Ramos (cell line): Measurements from ENCODE around the gene SMG5.
"Not testable (repeated sequence)": the region's sequence is repeated elsewhere in the genome, so short reads cannot be mapped to it uniquely, and the experiment has no call there.

Source experiments
- in situ Hi-C: fragments of 300-500 bp; cut with MboI; formaldehyde crosslinking; loops from one replicate; pipeline ENCODE4 v1.14.3; 2022; ENCODE audit warnings: low sequenced_read_pairs; ENCODE audit not compliant: unreplicated experiment

SMG5 gene

GRCh38 chr1:156217871-156218270 lies 64.8 kb downstream of the SMG5 start:
- in situ Hi-C loops: no loop called here

DNA sequence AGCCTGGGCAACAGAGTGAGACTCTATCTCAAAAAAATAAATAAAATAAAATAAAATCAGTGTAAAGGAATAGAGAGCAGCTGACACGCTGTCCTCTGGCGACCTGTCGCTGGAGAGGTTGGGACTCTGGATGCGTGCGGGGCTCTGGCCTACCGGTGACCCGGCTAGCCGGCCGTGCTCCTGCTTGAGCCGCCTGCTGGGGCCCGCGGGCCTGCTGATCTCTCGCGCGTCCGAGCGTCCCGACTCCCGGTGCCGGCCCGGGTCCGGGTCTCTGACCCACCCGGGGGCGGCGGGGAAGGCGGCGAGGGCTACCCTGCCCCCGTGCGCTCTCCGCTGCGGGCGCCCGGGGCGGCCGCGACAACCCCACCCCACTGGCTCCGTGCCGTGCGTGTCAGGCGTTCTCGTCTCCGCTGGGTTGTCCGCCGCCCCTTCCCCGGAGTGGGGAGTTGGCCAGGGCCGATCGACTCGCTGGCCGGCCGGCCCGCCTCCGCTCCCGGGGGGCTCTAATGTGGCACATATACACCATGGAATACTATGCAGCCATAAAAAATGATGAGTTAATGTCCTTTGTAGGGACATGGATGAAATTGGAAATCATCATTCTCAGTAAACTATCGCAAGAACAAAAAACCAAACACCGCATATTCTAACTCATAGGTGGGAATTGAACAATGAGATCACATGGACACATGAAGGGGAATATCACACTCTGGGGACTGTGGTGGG lies 66.1 kb downstream of the SMG5 start:
- in situ Hi-C loops: not testable (repeated sequence)

GRCh38 chr1:156214024-156214748 lies 68.4 kb downstream of the SMG5 start:
- in situ Hi-C loops: no loop called here

DNA sequence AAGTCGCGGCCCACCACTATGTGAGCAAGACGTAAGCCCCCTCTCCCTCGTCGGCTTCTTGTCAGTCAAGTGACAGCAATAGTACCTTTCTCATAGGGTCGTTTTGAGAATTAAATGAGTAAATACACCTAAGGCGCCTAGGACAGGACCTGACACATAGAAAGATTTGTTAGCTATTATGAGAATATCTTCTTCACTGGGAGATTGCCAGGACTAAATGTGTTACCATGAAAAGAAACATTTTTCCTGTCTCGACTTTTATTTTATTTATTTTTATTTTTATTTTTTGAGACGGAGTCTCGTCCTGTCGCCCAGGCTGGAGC lies 69.0 kb downstream of the SMG5 start:
- in situ Hi-C loops: no loop called here

- in situ Hi-C loops: no loop called here
Measured at GRCh38 chr1:156212833-156213643, 69.6 kb downstream of the SMG5 start, which contains the start of gene PMF1. PMF1 (plus strand) TSS chr1:156213007; CDS start chr1:156213016, 9 bp downstream.

DNA sequence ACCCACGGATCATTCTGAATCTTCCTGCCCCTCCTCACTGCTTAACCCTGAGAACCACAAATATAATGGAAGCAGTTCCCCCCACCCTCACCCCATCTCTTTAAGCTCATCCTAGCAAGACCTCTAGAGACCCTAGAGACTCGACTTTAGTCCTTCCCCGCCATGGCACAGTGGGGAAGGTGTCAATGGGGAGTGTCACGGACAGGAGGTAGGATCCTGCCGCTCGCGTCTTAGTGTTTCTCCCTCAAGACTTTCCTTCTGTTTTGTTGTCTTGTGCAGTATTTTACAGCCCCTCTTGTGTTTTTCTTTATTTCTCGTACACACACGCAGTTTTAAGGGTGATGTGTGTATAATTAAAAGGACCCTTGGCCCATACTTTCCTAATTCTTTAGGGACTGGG lies 70.5 kb downstream of the SMG5 start:
- in situ Hi-C loops: no loop called here

GRCh38 chr1:156211243-156211642 lies 71.4 kb downstream of the SMG5 start:
- in situ Hi-C loops: no loop called here

GRCh38 chr1:156204686-156205085 lies 77.9 kb downstream of the SMG5 start:
- in situ Hi-C loops: no loop called here

GRCh38 chr1:156203331-156203730 lies 79.3 kb downstream of the SMG5 start:
- in situ Hi-C loops: no loop called here

DNA sequence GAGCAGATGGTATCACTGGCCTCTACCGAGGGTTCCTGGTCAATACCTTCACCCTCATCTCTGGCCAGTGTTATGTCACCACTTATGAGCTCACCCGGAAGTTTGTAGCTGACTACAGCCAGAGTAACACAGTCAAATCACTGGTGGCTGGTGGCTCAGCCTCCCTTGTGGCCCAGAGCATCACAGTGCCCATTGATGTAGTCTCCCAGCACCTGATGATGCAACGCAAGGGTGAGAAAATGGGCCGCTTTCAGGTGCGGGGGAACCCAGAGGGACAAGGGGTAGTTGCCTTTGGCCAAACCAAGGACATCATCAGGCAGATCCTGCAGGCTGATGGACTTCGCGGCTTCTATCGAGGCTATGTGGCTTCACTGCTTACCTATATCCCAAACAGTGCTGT lies 82.6 kb downstream of the SMG5 start:
- in situ Hi-C loops: no loop called here
